Measurements from ENCODE around the gene SLC25A18. TPM values are rescaled to one million over a fixed set of nuclear protein-coding genes. Genes with fewer than 3 reads are reported as not detected.

SLC25A18 gene
- total and polyA plus RNA-seq, 4 donors = 18.8 to 84.7 (median 69.8) TPM

- TF ChIP-seq REST (IDR thresholded peaks at IDR 0.05) (no peak), SP1 (IDR thresholded peaks at IDR 0.05) (no peak)
Measured at GRCh38 chr22:17549183-17549582, 14.1 kb upstream of the SLC25A18 start (continued).

GRCh38 chr22:17549655-17550054 lies 13.6 kb upstream of the SLC25A18 start:
- H3K36me3 ChIP-seq (ENCODE audit: control insufficient read depth in 4 of 4, insufficient read depth in 3 of 4, low read depth in 1 of 4, low read length in 3 of 4) = peaks cover 6 to 53% (median 26%) of the 10 kb centered on the region in 4 donors
- no peaks in the 10 kb centered on the region for H3K27me3 ChIP-seq (ENCODE audit: control insufficient read depth in 4 of 4, insufficient read depth in 4 of 4, low read length in 3 of 4)
- H3K9ac ChIP-seq (ENCODE audit: low read depth in 1 of 2, low read length in 2 of 2) = no peak overlapping the region
- no peaks in the 10 kb centered on the region for H3K9me3 ChIP-seq (ENCODE audit: control insufficient read depth in 4 of 4, low read length in 3 of 4)
- H3K4me3 ChIP-seq (ENCODE audit: low read depth in 1 of 3, low read length in 3 of 3) = no peak overlapping the region
- no peak overlapping the region for H3K27ac ChIP-seq (ENCODE audit: low read depth in 1 of 2, low read length in 2 of 2)
- DNase-seq (ENCODE audit: low spot score) = no peak
- no peaks in the 10 kb centered on the region for H3K4me1 ChIP-seq (ENCODE audit: control insufficient read depth in 4 of 4, insufficient read depth in 4 of 4, low read length in 3 of 4)
- TF ChIP-seq FOXA1 (IDR thresholded peaks at IDR 0.05) (no peak), MAX (IDR thresholded peaks at IDR 0.05) (no peak), HNF4G (IDR thresholded peaks at IDR 0.05) (no peak), RAD21 (IDR thresholded peaks at IDR 0.05) (no peak), RXRA (IDR thresholded peaks at IDR 0.05) (no peak), REST (IDR thresholded peaks at IDR 0.05) (no peak), YY1 (IDR thresholded peaks at IDR 0.05) (no peak), NR2F2 (IDR thresholded peaks at IDR 0.05) (no peak), CTCF (IDR thresholded peaks at IDR 0.05; ENCODE audit: low read depth, low read length, missing input control) (no peak), ATF3 (IDR thresholded peaks at IDR 0.05) (no peak), SP1 (IDR thresholded peaks at IDR 0.05) (no peak), FOXA2 (IDR thresholded peaks at IDR 0.05) (no peak), ZBTB33 (IDR thresholded peaks at IDR 0.05) (no peak), JUND (IDR thresholded peaks at IDR 0.05) (no peak), HNF4A (conservative IDR thresholded peaks at IDR 0.05) (no peak)
- 96% methylated on average over 5 of the region's 5 CpGs for WGBS
